WTC11 (cell line): ENCODE measurements around the gene CD34. TPM values are rescaled to one million over a fixed set of nuclear protein-coding genes. Genes with fewer than 3 reads are reported as not detected.

Source experiments
- ATAC-seq: fragments of 200-7000 bp; cut with Tn5 transposase; 2 replicates; pipeline ENCODE4 v1.10.0; 2021; ENCODE audit warnings: mild to moderate bottlenecking, moderate library complexity
- CTCF ChIA-PET: fragments of 300-600 bp; sonication (Branson Sonifier 250); formaldehyde crosslinking; loops from one replicate; lab custom pipeline; 2021; ENCODE audit warnings: antibody characterized with exemption; lab: Charles Lee
- POLR2A ChIA-PET: fragments of 350-600 bp; sonication (Branson Sonifier 250); formaldehyde crosslinking; loops from one replicate; lab custom pipeline; 2021; ENCODE audit warnings: antibody characterized with exemption; lab: Charles Lee
- DNase-seq: peaks from one replicate; pipeline ENCODE4 v3.0.0; 2021; ENCODE audit warnings: low spot score
- H3K27ac Mint-ChIP-seq: 2 replicates; pipeline ENCODE4 v1.8.0; 2021; ENCODE audit warnings: mixed read lengths
- H3K27me3 Mint-ChIP-seq: 2 replicates; pipeline ENCODE4 v1.8.0; 2021; ENCODE audit warnings: low read depth, mild to moderate bottlenecking, moderate library complexity, mixed read lengths
- H3K36me3 Mint-ChIP-seq: 2 replicates; pipeline ENCODE4 v1.8.0; 2021; ENCODE audit warnings: mixed read lengths
- H3K4me1 Mint-ChIP-seq: 2 replicates; pipeline ENCODE4 v1.8.0; 2022; ENCODE audit warnings: mixed read lengths
- H3K4me3 Mint-ChIP-seq: 2 replicates; pipeline ENCODE4 v1.8.0; 2021; ENCODE audit warnings: mild to moderate bottlenecking, moderate library complexity, mixed read lengths
- H3K9me3 Mint-ChIP-seq: 2 replicates; pipeline ENCODE4 v1.8.0; 2021; ENCODE audit warnings: mixed read lengths
- ATF1 ChIP-seq: sonication (generic); formaldehyde crosslinking; IDR thresholded peaks from 2 replicates; pipeline ENCODE4 v1.8.1; 2023; ENCODE audit warnings: mild to moderate bottlenecking, moderate library complexity, missing genetic modification reagents
- ATF3 ChIP-seq: sonication (generic); formaldehyde crosslinking; conservative IDR thresholded peaks from 2 replicates; pipeline ENCODE4 v1.8.1; 2022; ENCODE audit warnings: mild to moderate bottlenecking, missing genetic modification reagents
- CREB1 ChIP-seq: sonication (generic); formaldehyde crosslinking; IDR thresholded peaks from 2 replicates; pipeline ENCODE4 v1.8.0; 2023; ENCODE audit warnings: mild to moderate bottlenecking, missing genetic modification reagents
- CTCF ChIP-seq: fragments of 200-600 bp; IDR thresholded peaks from 2 replicates; pipeline ENCODE4 v1.8.0; 2022; ENCODE audit warnings: antibody characterized with exemption
- E2F1 ChIP-seq: sonication (generic); formaldehyde crosslinking; IDR thresholded peaks from 2 replicates; pipeline ENCODE4 v1.8.0; 2022; ENCODE audit warnings: mild to moderate bottlenecking, missing genetic modification reagents
- ELF4 ChIP-seq: sonication (generic); formaldehyde crosslinking; IDR thresholded peaks from 2 replicates; pipeline ENCODE4 v1.8.1; 2022; ENCODE audit warnings: low read depth, mild to moderate bottlenecking, moderate library complexity, missing genetic modification reagents
- ERG ChIP-seq: fragments of 250-450 bp; sonication (Bioruptor Pico); IDR thresholded peaks from 2 replicates; pipeline ENCODE4 v1.8.0; 2021; ENCODE audit warnings: mild to moderate bottlenecking
- GRHL2 ChIP-seq: fragments of 250-450 bp; sonication (Bioruptor Pico); IDR thresholded peaks from 2 replicates; pipeline ENCODE4 v1.8.0; 2022; ENCODE audit warnings: mild to moderate bottlenecking, moderate library complexity; ENCODE audit not compliant: insufficient replicate concordance, severe bottlenecking
- IRF2 ChIP-seq: sonication (generic); formaldehyde crosslinking; IDR thresholded peaks from 2 replicates; pipeline ENCODE4 v1.8.0; 2022; ENCODE audit warnings: low read depth, missing genetic modification reagents, borderline replicate concordance
- NFATC4 ChIP-seq: fragments of 250-450 bp; sonication (Bioruptor Pico); IDR thresholded peaks from 2 replicates; pipeline ENCODE4 v1.9.0; 2021; ENCODE audit warnings: mild to moderate bottlenecking
- NFYB ChIP-seq: sonication (generic); formaldehyde crosslinking; conservative IDR thresholded peaks from 2 replicates; pipeline ENCODE4 v1.8.0; 2022; ENCODE audit warnings: low read depth, missing genetic modification reagents
- PREB ChIP-seq: sonication (generic); formaldehyde crosslinking; IDR thresholded peaks from 2 replicates; pipeline ENCODE4 v1.8.1; 2022; ENCODE audit warnings: mild to moderate bottlenecking, missing genetic modification reagents, moderate library complexity, borderline replicate concordance
- SMAD4 ChIP-seq: sonication (generic); formaldehyde crosslinking; IDR thresholded peaks from 2 replicates; pipeline ENCODE4 v1.8.0; 2022; ENCODE audit warnings: mild to moderate bottlenecking, missing genetic modification reagents
- ZNF121 ChIP-seq: sonication (generic); formaldehyde crosslinking; IDR thresholded peaks from 2 replicates; pipeline ENCODE4 v1.8.0; 2023; ENCODE audit warnings: missing genetic modification reagents
- ZNF138 ChIP-seq: sonication (generic); formaldehyde crosslinking; conservative IDR thresholded peaks from 2 replicates; pipeline ENCODE4 v1.8.1; 2022; ENCODE audit warnings: mild to moderate bottlenecking, moderate library complexity, missing genetic modification reagents
- ZSCAN18 ChIP-seq: fragments of 250-450 bp; sonication (Bioruptor Pico); IDR thresholded peaks from 2 replicates; pipeline ENCODE4 v2.1.2; 2022; ENCODE audit warnings: mild to moderate bottlenecking, moderate library complexity
- total RNA-seq: library from RNA; stranded (reverse); gene quantifications from 3 replicates; pipeline ENCODE4 v1.2.3, GENCODE V29; 2021

Gene CD34
- total RNA-seq, 1 experiment from 2014 or later = 0.35 TPM

GRCh38 chr1:207888652-207889051 lies 22.3 kb downstream of the CD34 start:
- TF ChIP-seq GRHL2 (no peak), CREB1 (CRISPR knock-in tag) (no peak), ZNF138 (CRISPR knock-in tag) (no peak), ATF1 (CRISPR knock-in tag) (no peak), ZSCAN18 (CRISPR knock-in tag) (no peak), NFATC4 (CRISPR knock-in tag) (no peak), SMAD4 (CRISPR knock-in tag) (no peak), CTCF (no peak), ELF4 (CRISPR knock-in tag) (no peak), ERG (CRISPR knock-in tag) (no peak), NFYB (no peak), E2F1 (no peak), IRF2 (no peak)
- TF ChIP-seq, all 79 proteins: peak for 0
- Mint-ChIP-seq H3K27me3 (peaks cover 8% of the 10 kb centered on the region), H3K9me3 (no peaks in the 10 kb centered on the region), H3K4me3 (no peak overlapping the region), H3K36me3 (no peaks in the 10 kb centered on the region), H3K4me1 (peaks cover 7% of the 10 kb centered on the region; the same call in 1 of the 2 replicates), H3K27ac (no peak overlapping the region)
- ATAC-seq (no peak), DNase-seq (no peak)
- ChIA-PET POLR2A (no interaction called here), CTCF (interaction anchor here (0.5 to 6.1 kb wide), 8 partner anchors 9 to 105 kb away, joined by 3 to 198 read pairs (median 4); no protein-coding TSS in a partner anchor)

- TF ChIP-seq PREB (CRISPR knock-in tag) (no peak), NFATC4 (CRISPR knock-in tag) (no peak), ZNF121 (CRISPR knock-in tag) (peak; percentile 80; the same call in 1 of the 2 replicates), ATF3 (CRISPR knock-in tag) (no peak)
- TF ChIP-seq, all 79 proteins: peak for 1
- Mint-ChIP-seq H3K9me3 (no peaks in the 10 kb centered on the region), H3K27ac (no peak overlapping the region), H3K36me3 (no peaks in the 10 kb centered on the region), H3K27me3 (peaks cover 8% of the 10 kb centered on the region), H3K4me1 (peaks cover 7% of the 10 kb centered on the region; the same call in 1 of the 2 replicates), H3K4me3 (no peak overlapping the region)
- POLR2A ChIA-PET = no interaction called here
- CTCF ChIA-PET = interaction anchor here (1.4 to 6.1 kb wide), 10 partner anchors 8 to 110 kb away, joined by 3 to 198 read pairs (median 25); no protein-coding TSS in a partner anchor
- ATAC-seq = no peak; the same call in 1 of the 2 replicates
- DNase-seq = no peak
Observed at GRCh38 chr1:207887542-207888201, 23.3 kb downstream of the CD34 start.
